Suppressor macrophage (primary cell): ENCODE measurements around the gene GRID2IP.

Experiments used
- DNase-seq, 4 experiments: peaks; one replicate each; pipeline ENCODE4 v3.0.0-alpha.2; 2020 to 2022

Gene GRID2IP

GRCh38 chr7:6520163-6520981, 30.9 kb downstream of the GRID2IP start:
- DNase-seq = no peak

- DNase-seq = peak; percentile 85 to 93 (median 89)
Observed at GRCh38 chr7:6516387-6516983, 34.8 kb downstream of the GRID2IP start.

GRCh38 chr7:6513541-6513940, 37.7 kb downstream of the GRID2IP start:
- DNase-seq = no peak

- DNase-seq = no peak
Observed at GRCh38 chr7:6512892-6513291, 38.4 kb downstream of the GRID2IP start.

GRCh38 chr7:6510476-6511133, 40.7 kb downstream of the GRID2IP start:
- no peak for DNase-seq

- DNase-seq = no peak
Observed at GRCh38 chr7:6508950-6509349, 42.3 kb downstream of the GRID2IP start.

GRCh38 chr7:6508539-6508938, 42.7 kb downstream of the GRID2IP start:
- DNase-seq = no peak

- no peak for DNase-seq
Observed at GRCh38 chr7:6507906-6508305, 43.4 kb downstream of the GRID2IP start.

- DNase-seq = no peak
Observed at GRCh38 chr7:6505685-6506559, 45.3 kb downstream of the GRID2IP start.

GRCh38 chr7:6504996-6505395, 46.3 kb downstream of the GRID2IP start:
- no peak for DNase-seq

GRCh38 chr7:6502886-6503285, 48.4 kb downstream of the GRID2IP start:
- DNase-seq = no peak

GRCh38 chr7:6501586-6502564, 49.4 kb downstream of the GRID2IP start:
- DNase-seq = no peak

- no peak for DNase-seq
Observed at GRCh38 chr7:6500691-6501090, 50.6 kb downstream of the GRID2IP start.

- DNase-seq = no peak
Observed at GRCh38 chr7:6497994-6498393, 53.3 kb downstream of the GRID2IP start.

- no peak for DNase-seq
Observed at GRCh38 chr7:6497637-6497905, 53.7 kb downstream of the GRID2IP start.

GRCh38 chr7:6496842-6497636, 54.2 kb downstream of the GRID2IP start:
- no peak for DNase-seq

- no peak for DNase-seq
Observed at GRCh38 chr7:6495597-6496262, 55.5 kb downstream of the GRID2IP start.

- no peak for DNase-seq
Observed at GRCh38 chr7:6494365-6494764, 56.9 kb downstream of the GRID2IP start.

- DNase-seq = no peak
Observed at GRCh38 chr7:6491194-6491593, 60.1 kb downstream of the GRID2IP start.

GRCh38 chr7:6489612-6490011, 61.6 kb downstream of the GRID2IP start:
- DNase-seq = peak in 2 of 4 experiments; percentile 7
